HG03175 (cell line): ENCODE data around the gene MTARC2.
"Not testable (repeated sequence)": the region's sequence is repeated elsewhere in the genome, so short reads cannot be mapped to it uniquely, and the experiment has no call there.

ENCODE experiments used
- ATAC-seq: cut with Tn5 transposase; IDR thresholded peaks from one replicate; pipeline ENCODE4 v1.9.1; 2021; ENCODE audit warnings: mild to moderate bottlenecking, moderate library complexity; ENCODE audit not compliant: unreplicated experiment

Gene MTARC2

DNA sequence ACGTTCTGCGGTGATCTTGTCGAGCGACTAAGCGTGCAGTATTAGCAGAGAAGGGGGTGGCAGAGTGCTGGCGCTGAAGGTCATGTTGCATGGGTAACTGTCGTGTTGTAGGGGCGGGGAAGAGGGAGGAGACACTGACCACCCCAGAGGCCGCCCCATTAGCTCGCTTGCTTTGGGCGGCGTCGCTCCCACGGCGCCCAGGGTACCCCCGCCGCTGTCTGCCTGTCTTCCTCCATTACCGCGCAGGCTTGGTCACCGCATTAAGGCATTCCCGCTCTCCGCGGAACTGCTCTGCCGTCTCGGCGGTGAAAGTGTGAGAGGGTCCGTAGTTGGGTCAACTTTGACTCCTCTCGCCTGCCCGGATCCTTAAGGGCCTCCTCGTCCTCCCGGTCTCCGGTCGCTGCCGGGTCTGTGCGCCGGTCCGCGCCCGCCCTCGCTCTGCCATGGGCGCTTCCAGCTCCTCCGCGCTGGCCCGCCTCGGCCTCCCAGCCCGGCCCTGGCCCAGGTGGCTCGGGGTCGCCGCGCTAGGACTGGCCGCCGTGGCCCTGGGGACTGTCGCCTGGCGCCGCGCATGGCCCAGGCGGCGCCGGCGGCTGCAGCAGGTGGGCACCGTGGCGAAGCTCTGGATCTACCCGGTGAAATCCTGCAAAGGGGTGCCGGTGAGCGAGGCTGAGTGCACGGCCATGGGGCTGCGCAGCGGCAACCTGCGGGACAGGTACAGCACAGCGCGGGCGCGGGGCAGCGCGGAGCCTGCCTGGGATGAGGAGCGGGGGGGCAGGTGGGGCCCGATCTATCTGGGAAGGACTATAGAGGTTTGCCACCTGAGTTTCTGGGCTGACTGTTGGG, at the start of gene MTARC2:
TSS of gene MTARC2 (plus strand) at position 234 of the 846 bp plus-strand sequence. CDS start at position 444, 210 bp downstream.
- peak; percentile 81 for ATAC-seq

- ATAC-seq: no peak
These were observed 49.5 kb upstream of the MTARC2 start for GRCh38 chr1:220698607-220699016.

DNA sequence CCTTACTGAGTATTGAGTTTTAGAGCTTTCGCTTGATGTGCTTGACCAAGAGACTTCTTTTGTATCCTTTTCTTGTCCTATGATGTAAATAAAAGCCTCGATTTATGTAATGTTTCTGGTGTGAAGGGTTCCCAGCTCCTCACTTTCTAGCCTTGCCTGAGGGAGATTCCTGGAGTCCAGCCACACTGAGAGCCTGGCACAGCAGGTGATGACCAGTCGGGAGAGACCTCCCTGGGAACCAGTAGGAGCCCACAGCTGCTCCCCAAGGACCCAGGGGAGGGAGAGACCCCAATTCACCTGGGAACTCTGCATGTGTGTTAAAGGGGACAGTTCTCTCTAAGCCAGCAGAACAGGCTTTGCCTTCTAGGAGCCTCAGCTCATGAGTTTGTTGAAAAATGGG, 49.1 kb upstream of the MTARC2 start:
- no peak for ATAC-seq

GRCh38 chr1:220700556-220701179, 47.5 kb upstream of the MTARC2 start:
- no peak for ATAC-seq

DNA sequence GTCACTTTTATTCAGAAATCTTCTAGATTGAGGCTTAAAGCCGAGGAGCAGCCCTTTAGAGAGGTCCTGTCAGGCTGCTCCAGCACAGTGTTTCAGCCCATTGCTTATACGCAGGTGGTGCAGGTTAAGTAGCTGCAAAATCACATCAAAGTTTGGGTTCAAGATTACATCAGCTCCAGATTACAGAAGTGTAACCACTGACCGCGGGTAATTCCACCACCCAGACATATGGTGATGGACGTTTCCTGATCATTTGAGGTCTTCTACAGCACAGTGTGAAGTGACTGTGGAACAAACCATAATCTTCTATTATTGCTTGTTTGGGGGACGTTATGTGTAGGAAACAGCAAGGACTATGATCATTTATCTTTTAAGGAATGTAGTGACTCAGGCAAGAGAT, 46.1 kb upstream of the MTARC2 start:
- ATAC-seq: no peak

DNA sequence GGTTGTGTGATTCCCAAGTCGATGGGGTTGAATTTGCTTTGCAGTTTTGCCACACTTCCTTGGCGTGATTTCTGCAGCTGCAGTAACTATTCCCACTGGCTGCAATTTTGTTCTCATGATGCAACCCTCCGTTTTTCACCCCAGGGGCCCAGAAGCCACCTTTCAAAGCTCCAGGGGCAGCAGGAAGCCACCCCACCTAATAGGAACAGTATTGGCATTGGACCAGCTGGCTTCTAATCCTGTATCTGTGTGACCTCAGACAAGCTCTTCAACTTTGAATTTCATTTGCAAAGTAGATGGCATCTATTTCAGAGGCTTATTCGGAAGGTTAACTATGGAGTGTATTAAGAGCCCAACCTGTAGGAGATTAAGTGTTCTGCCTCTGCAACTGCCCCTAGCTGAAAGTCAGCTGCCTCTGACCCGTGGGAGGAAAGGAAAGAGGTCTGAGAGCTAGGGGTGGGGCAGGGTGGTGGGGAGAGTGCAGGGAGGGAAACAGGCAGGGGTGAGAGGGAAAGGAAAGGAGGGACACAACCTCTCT, 45.3 kb upstream of the MTARC2 start:
- ATAC-seq: no peak

DNA sequence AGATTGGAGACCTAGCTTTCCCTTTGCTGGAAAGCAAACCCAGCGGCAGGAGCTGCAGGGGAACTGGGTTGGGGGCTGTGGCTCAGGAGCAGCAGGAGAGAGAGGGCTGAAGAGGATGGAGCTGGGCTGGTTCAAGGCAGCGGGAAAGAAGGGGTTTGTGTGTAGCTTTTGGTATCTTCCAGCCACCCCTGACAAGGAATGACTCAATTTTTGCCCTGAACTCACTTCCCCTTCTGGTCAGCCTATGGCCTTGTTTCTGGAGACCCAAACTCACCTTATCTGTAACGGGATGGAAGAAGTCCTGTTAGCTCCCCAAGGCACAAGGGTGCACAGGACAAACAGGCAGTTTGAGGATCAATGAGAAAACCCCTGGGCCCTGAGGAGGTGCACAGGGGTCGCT, 44.8 kb upstream of the MTARC2 start:
- no peak for ATAC-seq

GRCh38 chr1:220705782-220706181, 42.3 kb upstream of the MTARC2 start:
- ATAC-seq: no peak

DNA sequence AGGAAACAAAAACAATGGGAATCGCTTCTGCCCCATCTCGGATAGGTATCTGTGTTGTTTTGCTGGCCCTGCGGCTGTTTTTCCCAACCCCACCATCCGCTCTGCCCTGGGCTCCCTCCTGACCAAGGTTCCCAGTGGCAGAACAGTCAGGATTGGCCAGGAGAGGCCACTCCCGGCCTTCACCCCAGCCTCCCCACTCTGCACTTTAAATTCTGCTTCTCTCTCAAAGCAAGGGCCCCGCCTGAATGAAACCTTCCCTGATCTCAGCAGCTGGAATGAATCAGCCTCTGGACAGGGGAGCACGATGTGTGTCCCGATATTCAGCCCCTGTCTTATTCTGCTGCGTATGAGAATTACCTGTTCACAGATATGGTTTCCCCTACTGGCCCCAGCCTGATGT, 41.6 kb upstream of the MTARC2 start:
- ATAC-seq: no peak

- ATAC-seq: no peak
These were observed 41.0 kb upstream of the MTARC2 start for GRCh38 chr1:220707160-220707559.

DNA sequence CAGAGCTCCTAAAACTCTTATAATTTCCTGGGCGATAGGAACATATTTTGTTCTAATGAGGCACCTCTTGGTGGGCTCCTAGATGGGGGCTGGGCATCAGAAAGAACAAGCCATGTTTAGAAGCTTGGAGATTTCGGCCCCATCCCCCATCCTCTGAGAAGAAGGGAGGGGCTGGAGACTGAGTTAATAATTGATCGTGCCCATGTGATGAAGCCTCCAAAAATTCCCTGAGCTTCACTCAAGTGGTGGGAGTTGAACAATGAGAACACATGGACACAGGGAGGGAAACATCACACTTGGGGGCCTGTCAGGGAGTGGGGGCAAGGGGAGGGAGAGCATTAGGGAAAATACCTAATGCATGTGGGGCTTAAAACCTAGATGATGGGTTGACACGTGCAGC, 39.9 kb upstream of the MTARC2 start:
- no peak for ATAC-seq

- no peak for ATAC-seq
These were observed 39.0 kb upstream of the MTARC2 start for GRCh38 chr1:220708936-220709801.

DNA sequence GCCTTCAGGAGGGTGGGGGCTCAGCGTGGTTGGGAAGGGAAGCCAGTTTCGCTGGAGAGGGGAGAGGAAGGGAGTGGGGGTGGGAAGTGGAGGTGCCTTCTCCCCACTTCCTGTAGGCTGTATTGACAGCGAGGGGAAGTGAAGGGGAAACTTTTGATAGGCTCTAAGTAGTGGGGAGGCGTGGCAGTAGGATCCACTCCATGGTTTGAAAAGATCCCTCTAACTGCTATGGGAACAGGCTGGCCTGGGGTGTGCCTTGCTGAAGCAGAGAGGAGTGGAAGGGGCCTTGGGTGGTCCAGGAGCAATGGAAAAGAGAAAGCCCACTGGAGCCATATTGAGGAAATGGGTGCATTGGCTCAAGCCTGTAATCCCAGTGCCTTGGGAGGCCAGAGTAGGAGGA, 37.8 kb upstream of the MTARC2 start:
- no peak for ATAC-seq

DNA sequence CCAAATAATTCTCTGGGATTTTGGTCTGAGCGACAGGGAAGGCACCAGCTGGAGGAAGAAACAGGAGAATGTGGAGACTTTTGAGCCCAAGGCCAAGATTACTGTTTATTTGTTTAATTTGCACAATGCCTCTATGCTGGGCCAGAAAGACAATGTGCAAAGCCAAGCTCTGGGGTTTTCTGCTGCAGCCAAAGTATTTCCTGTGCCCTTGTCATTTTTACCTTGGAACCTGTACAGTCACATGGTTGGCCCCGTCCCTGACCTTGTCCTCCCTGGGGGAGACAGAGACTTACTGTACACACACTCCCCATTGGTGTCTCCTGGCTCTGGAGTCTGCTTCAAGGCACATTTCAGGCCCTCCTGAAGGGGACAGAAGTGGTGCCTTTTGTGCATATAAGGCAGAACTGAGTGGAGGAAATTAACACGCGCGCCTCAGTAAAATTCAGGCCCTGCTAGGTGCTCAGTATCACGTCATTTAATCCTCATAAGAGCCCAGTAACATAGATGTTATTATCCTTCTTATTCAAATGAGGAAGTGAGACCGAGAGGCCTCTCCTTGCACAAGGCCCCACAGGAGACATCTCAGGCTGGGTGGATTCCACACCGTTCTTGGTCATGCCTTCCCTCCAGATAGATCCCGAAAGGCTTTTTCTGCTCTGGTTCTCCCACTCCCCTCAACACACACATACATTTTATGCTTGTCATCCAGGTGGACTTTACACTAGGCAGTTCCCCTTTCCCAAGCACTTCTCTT, 36.9 kb upstream of the MTARC2 start:
- peak; percentile 92 for ATAC-seq

GRCh38 chr1:220715986-220716385, 32.1 kb upstream of the MTARC2 start:
- ATAC-seq: not testable (repeated sequence)

- ATAC-seq: peak; percentile 72
These were observed 30.1 kb upstream of the MTARC2 start for GRCh38 chr1:220717800-220718640.

GRCh38 chr1:220721266-220721665, 26.9 kb upstream of the MTARC2 start:
- not testable (repeated sequence) for ATAC-seq

- peak; percentile 56 for ATAC-seq
These were observed 21.5 kb upstream of the MTARC2 start for GRCh38 chr1:220726634-220727033.

DNA sequence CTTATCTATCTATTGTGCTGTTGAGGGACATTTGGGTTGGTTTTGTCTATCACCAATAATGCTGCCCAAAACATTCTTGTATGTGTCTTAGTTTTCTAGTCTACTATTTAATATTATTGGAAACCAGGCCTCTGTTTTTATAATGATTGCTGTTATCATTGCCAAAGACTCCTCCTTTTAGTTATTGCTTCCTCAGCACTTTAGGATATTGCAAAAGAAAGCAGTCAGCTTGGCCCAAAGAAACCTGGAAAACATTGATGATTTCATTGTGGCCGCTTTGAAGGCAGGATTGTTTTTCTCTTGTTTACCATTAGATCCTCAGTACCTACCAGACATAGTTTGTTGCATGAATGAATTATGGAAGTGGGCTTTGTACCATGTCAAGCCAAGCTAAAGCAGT, 20.6 kb upstream of the MTARC2 start:
- no peak for ATAC-seq

DNA sequence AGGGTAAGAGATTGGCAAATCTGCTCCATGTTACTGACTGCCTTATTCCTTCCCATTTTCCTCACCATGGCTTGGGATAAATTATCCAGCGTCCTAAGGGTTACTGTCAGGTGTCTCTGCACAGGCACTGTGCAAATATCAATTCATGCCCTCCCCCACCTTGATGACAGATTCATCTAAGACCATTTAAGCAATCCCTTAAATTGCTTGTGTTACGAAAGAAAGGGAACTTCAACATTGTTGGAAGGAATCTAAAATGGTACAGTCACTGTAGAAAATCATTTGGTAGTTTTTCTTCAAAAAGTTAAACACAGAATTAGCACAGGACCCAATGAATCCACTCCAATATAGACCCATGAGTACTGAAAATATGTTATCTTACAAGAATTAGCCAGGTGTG, 17.6 kb upstream of the MTARC2 start:
- ATAC-seq: no peak
